HUDEP-2 (cell line): ENCODE data around the gene RABL2A.
"Not testable (repeated sequence)": the region's sequence is repeated elsewhere in the genome, so short reads cannot be mapped to it uniquely, and the experiment has no call there.

Experiments used
- DNase-seq, 76 experiments: peaks; one replicate each; lab custom pipeline; 2025; ENCODE audit not compliant: unreplicated experiment in 76 of 76; lab: John Stamatoyannopoulos, UW

The RABL2A gene

DNA sequence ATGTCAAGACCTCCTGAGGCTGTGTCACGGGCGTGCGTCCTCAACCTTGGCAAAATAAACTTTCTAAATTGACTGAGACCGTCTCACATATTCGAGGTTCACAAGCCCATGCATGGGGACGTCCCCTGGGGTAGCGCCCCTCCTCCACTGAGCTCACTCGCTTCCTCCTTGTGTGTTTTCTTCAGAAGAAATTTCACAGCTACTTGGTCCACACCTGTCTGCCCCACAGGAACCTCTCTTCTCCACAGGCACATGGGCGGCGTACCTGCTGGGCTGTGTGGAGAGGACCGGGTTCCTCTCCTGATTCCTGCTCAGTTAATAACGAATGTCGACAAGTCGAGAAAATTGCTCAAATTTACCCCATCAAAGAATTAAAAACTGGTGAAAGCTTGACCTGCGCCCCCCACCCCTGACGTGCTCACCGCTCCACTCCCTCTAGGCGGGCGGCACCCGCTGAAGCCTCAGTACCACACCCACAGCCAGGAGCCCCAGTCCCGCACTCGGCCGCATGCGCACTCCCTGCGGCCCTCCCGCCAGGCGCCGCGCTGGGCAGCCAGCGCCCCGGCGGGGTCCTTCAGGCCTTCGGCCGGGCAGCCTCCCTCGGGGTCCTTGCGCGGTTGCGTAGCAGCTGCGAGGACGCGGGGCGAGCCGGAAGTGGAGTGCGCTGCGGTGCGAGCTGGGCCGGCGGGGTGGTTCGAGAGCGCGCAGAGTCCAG lies at the start of gene RABL2A:
Gene RABL2A, plus strand, starts transcription at position 651 of the 715 bp plus-strand sequence. CDS start 1,341 bp downstream, outside the sequence.
- not testable (repeated sequence) for DNase-seq

- DNase-seq, result not testable (repeated sequence)
These were observed 48.6 kb upstream of the RABL2A start for GRCh38 chr2:113578508-113578907.

GRCh38 chr2:113582473-113582872 lies 44.6 kb upstream of the RABL2A start:
- DNase-seq, result not testable (repeated sequence)

DNA sequence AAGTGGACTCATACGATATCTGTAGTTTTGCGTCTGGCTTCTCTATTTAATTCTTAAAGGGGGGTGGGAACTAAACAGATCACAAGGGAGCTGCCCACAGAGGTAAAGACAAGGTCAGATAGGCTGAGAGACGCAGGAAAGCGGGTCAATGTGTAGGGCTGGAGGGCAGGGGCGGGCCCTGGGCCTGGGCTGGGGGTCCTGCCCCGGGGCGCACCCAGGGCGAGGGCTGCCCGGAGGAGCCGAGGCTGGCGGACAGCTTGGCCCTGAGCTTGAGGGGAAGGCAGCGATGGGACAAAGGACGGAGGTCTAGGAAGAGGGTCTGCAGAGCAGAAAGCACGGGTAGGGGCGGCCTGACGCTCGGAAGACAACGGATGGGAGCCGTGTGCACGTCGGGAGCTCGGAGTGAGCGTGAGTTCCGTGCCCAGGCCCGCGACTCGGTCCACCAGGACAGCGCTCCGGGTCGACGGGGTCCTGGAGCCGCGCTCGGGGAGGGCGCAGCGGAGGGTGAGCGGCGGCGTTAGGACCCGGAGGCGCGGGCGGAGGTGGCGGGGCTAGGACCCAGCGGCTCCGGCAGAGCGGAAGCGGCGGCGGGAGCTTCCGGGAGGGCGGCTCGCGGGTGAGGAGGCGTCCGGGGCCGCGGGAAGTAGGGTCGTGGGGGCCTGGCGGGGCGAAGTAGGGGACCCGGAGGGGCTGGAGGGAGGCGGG lies 43.4 kb upstream of the RABL2A start:
- DNase-seq, result not testable (repeated sequence)

- not testable (repeated sequence) for DNase-seq
These were observed 42.6 kb upstream of the RABL2A start for GRCh38 chr2:113584311-113585092.

DNA sequence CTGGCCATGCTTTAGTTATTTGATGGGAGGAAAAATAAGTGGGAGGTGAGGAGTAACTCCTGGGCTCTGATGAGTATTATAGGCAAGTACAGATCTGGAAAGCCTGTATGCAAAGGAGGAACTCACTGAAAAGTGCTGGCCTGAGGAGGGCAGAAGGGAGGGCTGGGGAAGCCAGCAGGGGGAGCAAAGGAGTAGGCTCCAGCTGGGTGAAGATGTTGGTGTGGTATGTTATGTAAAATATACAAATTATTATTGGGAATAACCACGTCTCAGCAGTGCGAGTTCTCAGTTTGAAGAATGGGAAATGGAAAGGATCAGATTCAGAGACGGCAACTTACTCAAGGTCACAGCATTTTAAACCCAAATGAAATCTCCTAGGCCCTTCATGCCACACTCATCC lies 39.9 kb upstream of the RABL2A start:
- DNase-seq, result not testable (repeated sequence)

GRCh38 chr2:113589591-113589990 lies 37.5 kb upstream of the RABL2A start:
- not testable (repeated sequence) for DNase-seq

DNA sequence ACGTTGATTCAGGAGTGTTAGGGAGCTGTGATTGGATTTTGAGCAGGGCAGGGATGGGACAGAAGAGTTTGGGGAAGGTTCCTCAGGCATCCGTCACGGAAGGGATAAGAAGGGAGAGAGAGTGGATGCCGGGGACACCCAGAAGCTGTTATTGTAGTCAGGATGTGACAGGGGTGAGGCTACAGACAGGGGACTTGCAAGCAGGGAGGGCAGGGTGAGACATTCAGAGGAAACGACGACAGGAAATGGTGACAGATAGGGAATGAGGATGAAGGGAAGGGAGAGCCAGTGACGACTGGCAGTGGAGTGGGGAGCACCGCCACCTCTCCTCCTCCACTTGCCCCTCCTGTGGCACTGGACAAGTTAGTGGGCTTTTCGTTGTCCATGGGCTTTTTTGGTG lies 35.1 kb upstream of the RABL2A start:
- DNase-seq, result not testable (repeated sequence)

DNA sequence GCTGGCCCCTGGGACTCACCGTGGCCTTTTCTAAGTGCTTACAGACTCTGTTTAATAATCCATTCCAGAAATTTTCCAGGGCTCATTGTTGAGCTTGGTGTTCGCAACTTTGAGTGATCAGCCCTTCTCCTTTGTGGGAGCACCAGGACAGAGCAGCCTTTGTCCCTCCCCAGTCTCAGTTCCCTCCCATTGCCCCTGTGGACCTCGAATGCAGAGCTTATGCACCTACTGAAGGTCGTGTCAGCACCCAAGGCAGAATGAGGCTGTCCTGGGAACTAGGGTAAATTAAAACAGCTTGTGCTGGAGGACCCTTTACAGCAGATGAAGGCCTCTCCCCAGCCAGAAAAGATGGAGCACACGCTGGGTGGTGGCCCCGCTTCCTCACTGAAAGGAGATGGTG lies 33.8 kb upstream of the RABL2A start:
- not testable (repeated sequence) for DNase-seq

DNA sequence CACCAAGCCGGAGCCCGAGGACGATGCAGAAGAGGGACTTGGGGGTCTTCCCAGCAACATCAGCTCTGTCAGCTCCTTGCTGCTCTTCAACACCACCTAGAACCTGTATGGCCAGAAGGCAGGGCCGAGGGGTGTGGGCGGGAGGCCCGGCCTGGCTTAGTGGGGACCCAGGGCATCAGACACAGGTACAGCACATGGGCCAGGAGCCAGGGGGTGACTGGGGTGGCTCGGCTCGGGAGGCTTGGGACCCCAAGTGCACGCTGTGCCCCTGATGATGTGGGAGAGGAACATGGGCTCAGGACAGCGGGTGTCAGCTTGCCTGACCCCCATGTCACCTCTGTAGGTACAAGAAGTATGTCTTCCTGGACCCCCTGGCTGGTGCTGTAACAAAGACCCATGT lies 31.3 kb upstream of the RABL2A start:
- not testable (repeated sequence) for DNase-seq

DNA sequence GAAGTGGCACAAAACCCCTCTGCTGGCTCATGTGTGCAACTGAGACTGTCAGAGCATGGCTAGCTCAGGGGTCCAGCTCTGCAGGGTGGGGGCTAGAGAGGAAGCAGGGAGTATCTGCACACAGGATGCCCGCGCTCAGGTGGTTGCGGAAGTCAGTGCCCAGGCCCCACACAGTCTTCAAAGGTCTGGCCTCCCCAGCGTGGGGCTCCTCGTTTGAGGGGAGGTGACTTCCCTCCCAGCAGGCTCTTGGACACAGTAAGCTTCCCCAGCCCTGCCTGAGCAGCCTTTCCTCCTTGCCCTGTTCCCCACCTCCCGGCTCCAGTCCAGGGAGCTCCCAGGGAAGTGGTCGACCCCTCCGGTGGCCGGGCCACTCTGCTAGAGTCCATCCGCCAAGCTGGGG lies 29.9 kb upstream of the RABL2A start:
- not testable (repeated sequence) for DNase-seq

DNA sequence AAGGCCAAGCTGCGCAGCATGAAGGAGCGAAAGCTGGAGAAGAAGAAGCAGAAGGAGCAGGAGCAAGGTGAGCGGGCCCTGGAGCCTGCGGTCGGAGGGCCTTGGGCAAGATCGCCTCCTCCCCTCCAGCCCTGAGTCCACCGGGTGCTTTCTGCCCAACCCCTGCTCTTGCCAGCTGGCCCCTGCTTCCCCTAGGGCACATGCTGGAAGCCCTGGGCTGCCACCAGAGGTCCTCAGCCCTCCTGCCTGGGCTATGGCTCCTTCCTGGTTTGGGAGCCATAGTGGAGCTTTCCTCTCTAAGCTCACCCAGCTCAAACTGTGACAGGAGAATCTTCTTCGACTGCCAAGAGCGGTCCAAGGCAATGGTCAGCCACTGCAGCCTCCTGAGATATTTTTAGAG lies 29.5 kb upstream of the RABL2A start:
- DNase-seq, result not testable (repeated sequence)

DNA sequence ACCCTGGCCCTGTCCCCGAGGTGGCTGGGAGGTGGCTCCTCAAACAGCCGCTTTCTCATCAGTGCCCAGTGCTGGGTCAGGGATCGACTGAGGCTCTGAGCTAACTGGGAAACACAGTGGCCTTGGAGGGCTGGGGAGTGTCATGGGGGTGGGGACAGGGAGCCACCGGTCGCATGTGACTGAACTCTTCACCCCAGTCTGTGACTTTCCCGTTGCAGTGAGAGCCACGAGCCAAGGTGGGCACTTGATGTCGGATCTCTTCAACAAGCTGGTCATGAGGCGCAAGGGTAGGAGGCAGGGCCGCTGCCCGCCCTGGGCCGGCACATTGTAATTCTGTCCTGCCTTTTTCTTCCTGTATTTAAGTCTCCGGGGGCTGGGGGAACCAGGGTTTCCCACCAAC lies 28.9 kb upstream of the RABL2A start:
- not testable (repeated sequence) for DNase-seq

DNA sequence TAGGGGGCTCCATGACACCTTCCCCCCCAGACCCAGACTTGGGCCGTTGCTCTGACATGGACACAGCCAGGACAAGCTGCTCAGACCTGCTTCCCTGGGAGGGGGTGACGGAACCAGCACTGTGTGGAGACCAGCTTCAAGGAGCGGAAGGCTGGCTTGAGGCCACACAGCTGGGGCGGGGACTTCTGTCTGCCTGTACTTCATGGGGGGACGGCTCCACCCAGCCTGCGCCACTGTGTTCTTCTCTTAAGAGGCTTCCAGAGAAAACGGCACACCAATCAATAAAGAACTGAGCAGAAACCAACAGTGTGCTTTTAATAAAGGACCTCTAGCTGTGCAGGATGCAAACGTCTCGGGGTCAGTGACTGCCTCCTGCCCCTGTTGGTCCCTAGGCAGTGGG lies 28.3 kb upstream of the RABL2A start:
- not testable (repeated sequence) for DNase-seq

GRCh38 chr2:113599208-113599607 lies 27.9 kb upstream of the RABL2A start:
- DNase-seq, result not testable (repeated sequence)

GRCh38 chr2:113602040-113602769 lies 24.9 kb upstream of the RABL2A start:
- not testable (repeated sequence) for DNase-seq

DNA sequence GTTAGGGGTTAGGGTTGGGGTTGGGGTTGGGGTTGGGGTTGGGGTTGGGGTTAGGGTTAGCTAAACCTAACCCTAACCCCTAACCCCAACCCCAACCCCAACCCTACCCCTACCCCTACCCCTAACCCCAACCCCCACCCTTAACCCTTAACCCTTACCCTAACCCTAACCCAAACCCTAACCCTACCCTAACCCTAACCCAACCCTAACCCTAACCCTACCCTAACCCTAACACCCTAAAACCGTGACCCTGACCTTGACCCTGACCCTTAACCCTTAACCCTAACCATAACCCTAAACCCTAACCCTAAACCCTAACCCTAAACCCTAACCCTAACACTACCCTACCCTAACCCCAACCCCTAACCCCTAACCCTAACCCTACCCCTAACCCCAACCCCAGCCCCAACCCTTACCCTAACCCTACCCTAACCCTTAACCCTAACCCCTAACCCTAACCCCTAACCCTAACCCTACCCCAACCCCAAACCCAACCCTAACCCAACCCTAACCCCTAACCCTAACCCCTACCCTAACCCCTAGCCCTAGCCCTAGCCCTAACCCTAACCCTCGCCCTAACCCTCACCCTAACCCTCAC lies 24.1 kb upstream of the RABL2A start:
- DNase-seq, result no peak

GRCh38 chr2:113603467-113604084 lies 23.5 kb upstream of the RABL2A start:
- DNase-seq, result not testable (repeated sequence)

DNA sequence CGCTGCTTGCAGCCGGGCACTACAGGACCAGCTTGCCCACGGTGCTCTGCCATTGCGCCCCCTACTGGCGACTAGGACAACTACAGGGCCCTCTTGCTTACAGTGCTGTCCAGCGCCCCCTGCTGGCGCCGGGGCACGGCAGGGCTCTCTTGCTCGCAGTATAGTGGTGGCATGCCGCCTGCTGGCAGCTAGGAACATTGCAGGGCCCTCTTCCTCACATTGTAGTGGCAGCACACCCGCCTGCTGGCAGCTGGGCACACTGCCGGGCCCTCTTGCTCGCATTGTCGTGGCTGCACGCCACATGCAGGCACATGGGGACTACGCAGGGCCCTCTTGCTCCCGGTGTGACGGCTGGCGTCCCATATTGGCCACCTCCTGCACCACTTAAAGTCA lies 23.0 kb upstream of the RABL2A start:
- not testable (repeated sequence) for DNase-seq

GRCh38 chr2:113604661-113605060 lies 22.4 kb upstream of the RABL2A start:
- DNase-seq, result not testable (repeated sequence)
